Chondrocyte (in vitro differentiated cells): Measurements from ENCODE around the gene TXNDC12. TPM values are rescaled to one million over a fixed set of nuclear protein-coding genes. Genes with fewer than 3 reads are reported as not detected.

ENCODE experiments used
- DNase-seq: peaks from one replicate; pipeline ENCODE4 v3.0.0; 2021; ENCODE audit warnings: mixed read lengths, low spot score
- H3K27ac Mint-ChIP-seq: one replicate; pipeline ENCODE4 v1.8.0; 2021; ENCODE audit warnings: mild to moderate bottlenecking, moderate library complexity, mixed read lengths; ENCODE audit not compliant: unreplicated experiment
- H3K27me3 Mint-ChIP-seq: 2 replicates; pipeline ENCODE4 v1.8.0; 2021; ENCODE audit warnings: low read depth, mixed read lengths
- H3K36me3 Mint-ChIP-seq: 2 replicates; pipeline ENCODE4 v1.8.0; 2021; ENCODE audit warnings: low read depth, mixed read lengths
- H3K4me1 Mint-ChIP-seq: 2 replicates; pipeline ENCODE4 v1.8.0; 2021; ENCODE audit warnings: low read depth, mild to moderate bottlenecking, mixed read lengths
- H3K4me3 Mint-ChIP-seq: one replicate; pipeline ENCODE4 v1.8.0; 2021; ENCODE audit warnings: mild to moderate bottlenecking, moderate library complexity, mixed read lengths; ENCODE audit not compliant: unreplicated experiment
- H3K9me3 Mint-ChIP-seq: 2 replicates; pipeline ENCODE4 v1.8.0; 2021; ENCODE audit warnings: low read depth, mixed read lengths
- total RNA-seq: library from RNA; stranded (reverse); gene quantifications from 3 replicates; pipeline ENCODE4 v1.2.1, GENCODE V29; 2021
- TF ChIP-seq, protein P1 (sequence below): fragments of 200-600 bp; sonication (generic); IDR thresholded peaks from 2 replicates; pipeline ENCODE4 v1.5.0; 2021; ENCODE audit warnings: antibody characterized with exemption, mild to moderate bottlenecking, moderate library complexity

TXNDC12 gene
- total RNA-seq, 1 donor from 2014 or later: 54.8 TPM

DNA sequence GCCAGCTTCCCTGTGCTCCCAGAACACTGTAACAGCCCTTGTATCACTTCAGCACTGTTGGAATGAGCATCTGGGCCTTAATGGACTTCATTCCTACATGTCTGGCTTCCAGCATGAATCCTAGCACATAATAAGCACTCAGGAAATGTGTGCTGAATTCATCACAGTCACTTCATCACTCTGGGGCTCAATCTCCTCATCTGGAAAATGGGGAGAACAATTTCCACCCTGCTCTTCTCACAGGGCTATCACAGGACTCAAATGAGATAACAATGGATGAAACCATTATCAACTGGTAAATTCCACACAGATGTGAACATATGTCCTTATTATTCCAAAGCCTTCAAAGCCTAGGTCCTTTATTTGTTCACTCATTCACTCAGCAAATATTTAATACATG lies 76.9 kb downstream of the TXNDC12 start:
- Mint-ChIP-seq H3K27me3 (no peaks in the 10 kb centered on the region), H3K4me1 (no peaks in the 10 kb centered on the region), H3K27ac (peak overlapping the region; percentile 6), H3K4me3 (no peak overlapping the region), H3K9me3 (no peaks in the 10 kb centered on the region), H3K36me3 (peaks cover 8% of the 10 kb centered on the region)
- TF ChIP-seq, protein P1, sequence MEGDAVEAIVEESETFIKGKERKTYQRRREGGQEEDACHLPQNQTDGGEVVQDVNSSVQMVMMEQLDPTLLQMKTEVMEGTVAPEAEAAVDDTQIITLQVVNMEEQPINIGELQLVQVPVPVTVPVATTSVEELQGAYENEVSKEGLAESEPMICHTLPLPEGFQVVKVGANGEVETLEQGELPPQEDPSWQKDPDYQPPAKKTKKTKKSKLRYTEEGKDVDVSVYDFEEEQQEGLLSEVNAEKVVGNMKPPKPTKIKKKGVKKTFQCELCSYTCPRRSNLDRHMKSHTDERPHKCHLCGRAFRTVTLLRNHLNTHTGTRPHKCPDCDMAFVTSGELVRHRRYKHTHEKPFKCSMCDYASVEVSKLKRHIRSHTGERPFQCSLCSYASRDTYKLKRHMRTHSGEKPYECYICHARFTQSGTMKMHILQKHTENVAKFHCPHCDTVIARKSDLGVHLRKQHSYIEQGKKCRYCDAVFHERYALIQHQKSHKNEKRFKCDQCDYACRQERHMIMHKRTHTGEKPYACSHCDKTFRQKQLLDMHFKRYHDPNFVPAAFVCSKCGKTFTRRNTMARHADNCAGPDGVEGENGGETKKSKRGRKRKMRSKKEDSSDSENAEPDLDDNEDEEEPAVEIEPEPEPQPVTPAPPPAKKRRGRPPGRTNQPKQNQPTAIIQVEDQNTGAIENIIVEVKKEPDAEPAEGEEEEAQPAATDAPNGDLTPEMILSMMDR: no peak
- DNase-seq: no peak

DNA sequence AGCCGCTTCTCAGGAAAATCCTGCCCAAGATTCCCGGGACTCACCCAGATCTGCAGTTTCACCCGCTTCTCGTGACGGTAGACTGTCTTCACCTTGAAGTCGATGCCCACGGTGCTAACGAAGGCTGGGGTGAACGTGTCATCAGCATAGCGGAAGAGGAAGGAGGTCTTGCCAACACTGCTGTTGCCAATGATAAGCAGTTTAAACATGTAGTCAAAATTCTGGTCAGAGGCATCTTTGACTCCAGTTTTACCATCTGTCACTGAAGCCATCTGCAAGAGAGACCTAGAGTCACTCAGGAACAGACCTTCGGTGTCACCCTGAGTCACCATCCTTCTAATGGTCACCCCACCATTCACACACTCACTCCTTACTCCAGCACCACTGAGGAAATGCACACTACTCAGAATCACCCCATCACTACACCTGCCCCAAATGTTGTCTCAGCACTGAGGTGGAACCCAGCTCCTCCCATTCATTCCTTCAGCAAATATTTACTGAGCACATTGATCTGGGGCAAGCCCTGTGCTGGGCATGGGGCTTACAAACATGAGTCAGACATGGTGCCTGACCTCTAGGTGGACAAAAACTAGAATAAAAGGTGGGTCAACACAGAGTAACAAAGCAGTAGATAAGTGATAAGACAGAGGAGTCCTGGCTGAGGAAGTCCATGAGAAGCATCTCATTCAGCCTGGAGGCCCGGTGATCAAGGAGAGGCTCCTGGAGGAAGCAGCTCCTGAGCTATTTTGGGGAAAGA lies 78.0 kb downstream of the TXNDC12 start:
- no peak for DNase-seq
- TF ChIP-seq, protein P1: no peak
- H3K36me3 Mint-ChIP-seq: peaks cover 8% of the 10 kb centered on the region
- no peaks in the 10 kb centered on the region for H3K4me1 Mint-ChIP-seq
- H3K9me3 Mint-ChIP-seq: no peaks in the 10 kb centered on the region
- no peak overlapping the region for H3K4me3 Mint-ChIP-seq
- no peak overlapping the region for H3K27ac Mint-ChIP-seq
- H3K27me3 Mint-ChIP-seq: no peaks in the 10 kb centered on the region

DNA sequence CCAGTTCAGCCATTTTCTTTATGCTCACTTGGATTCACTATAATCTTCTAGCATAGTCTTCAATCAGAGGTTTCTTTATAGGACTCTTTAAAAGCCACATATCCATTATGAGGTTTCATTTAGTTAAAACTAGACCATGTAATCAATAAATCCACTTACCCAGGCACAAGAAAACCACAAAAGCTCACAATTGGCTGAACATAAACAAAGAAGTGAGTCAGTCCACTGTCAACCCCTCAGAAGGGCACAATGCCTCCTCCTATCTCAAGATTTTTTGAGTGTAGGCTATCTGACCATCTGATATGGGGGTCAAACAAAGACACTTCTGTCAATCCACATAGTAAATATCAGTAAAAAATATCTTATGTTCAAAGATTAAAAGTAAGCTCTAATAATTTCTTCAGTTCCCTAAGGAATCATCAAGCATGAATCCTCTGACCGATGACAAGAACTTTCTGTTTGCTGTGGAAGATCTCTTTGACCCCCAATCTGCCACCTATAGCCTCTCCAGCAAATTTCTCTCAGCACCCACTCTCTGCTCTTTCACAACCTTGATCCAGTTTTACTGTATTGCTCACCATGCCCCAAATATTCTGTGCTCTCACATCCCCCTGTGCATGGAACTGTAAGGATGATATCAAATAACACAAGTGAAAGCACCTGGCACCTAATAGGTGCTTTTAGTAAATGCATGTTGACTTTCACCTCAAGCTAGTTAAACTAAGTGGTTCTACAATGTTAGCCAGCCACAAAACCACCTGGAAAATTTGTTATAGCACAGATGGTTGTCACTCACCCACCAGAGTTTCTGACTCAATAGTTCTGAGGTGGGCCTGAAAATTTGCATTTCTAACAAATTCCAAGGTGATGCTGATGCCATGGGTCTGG lies 81.2 kb downstream of the TXNDC12 start:
- H3K4me1 Mint-ChIP-seq: peaks cover 19% of the 10 kb centered on the region
- no peak overlapping the region for H3K27ac Mint-ChIP-seq

More for the DNA sequence above, 81.2 kb downstream of the TXNDC12 start:
- TF ChIP-seq, protein P1: no peak
- no peak for DNase-seq
- Mint-ChIP-seq H3K27me3 (no peaks in the 10 kb centered on the region), H3K9me3 (no peaks in the 10 kb centered on the region), H3K36me3 (peaks cover 8% of the 10 kb centered on the region), H3K4me3 (no peak overlapping the region)

Other genes with a start within 250 kb of the TXNDC12 start
- 121 to 146 TPM (median 122 TPM) in 3 replicates for gene NRDC, start 176.5 kb downstream of the TXNDC12 start, total RNA-seq
- 15.3 to 33.9 TPM (median 32.8 TPM) in 3 replicates for gene RAB3B, start 64.5 kb downstream of the TXNDC12 start, total RNA-seq
- 10.6 to 10.9 TPM (median 10.6 TPM) in 3 replicates for gene KTI12, start 21.4 kb downstream of the TXNDC12 start, total RNA-seq
- gene BTF3L4, start 1.1 kb upstream of the TXNDC12 start, total RNA-seq: 51.1 to 59.2 TPM (median 54.5 TPM) in 3 replicates
- 20.7 to 21.6 TPM (median 20.9 TPM) in 3 replicates for gene ZFYVE9, start 86.9 kb upstream of the TXNDC12 start, total RNA-seq